OCI-LY7 (cell line): ENCODE results near the gene KLHDC9. TPM values are rescaled to one million over a fixed set of nuclear protein-coding genes. Genes with fewer than 3 reads are reported as not detected.

ENCODE experiments used
- BruUV-seq: library from RNA; stranded (reverse); fragments of 400-500 nt; replicated peaks from 2 replicates; lab custom pipeline; 2021; lab: Mats Ljungman, UMichigan
- CTCF ChIA-PET: fragments of 300-600 bp; sonication (Branson Sonifier 250); formaldehyde crosslinking; loops from one replicate; lab custom pipeline; 2022; ENCODE audit warnings: antibody characterized with exemption; ENCODE audit not compliant: unreplicated experiment; lab: Charles Lee
- POLR2A ChIA-PET: fragments of 300-600 bp; sonication (Branson Sonifier 250); formaldehyde crosslinking; loops from one replicate; lab custom pipeline; 2022; ENCODE audit warnings: antibody characterized with exemption; lab: Charles Lee
- DNase-seq: peaks from one replicate; pipeline ENCODE4 v3.0.0-alpha.2; 2015; ENCODE audit warnings: low spot score
- H2AFZ ChIP-seq: fragments of 200-600 bp; sonication (generic), shearing (Covaris generic); 2 replicates; pipeline ENCODE4 v1.6.1; 2014; ENCODE audit warnings: mild to moderate bottlenecking, antibody characterized with exemption, low read length, moderate library complexity
- H3K27ac ChIP-seq: fragments of 200-600 bp; sonication (generic); 2 replicates; pipeline ENCODE4 v1.5.1; 2014; ENCODE audit warnings: mixed run types, low read depth, mild to moderate bottlenecking, moderate library complexity, low read length, inconsistent platforms; ENCODE audit not compliant: poor library complexity, severe bottlenecking
- H3K36me3 ChIP-seq: fragments of 200-600 bp; sonication (generic); 2 replicates; pipeline ENCODE4 v1.6.1; 2014; ENCODE audit warnings: mild to moderate bottlenecking, antibody characterized with exemption, low read length, moderate library complexity, mixed read lengths; ENCODE audit not compliant: insufficient read depth
- H3K4me1 ChIP-seq: fragments of 200-600 bp; sonication (generic); 2 replicates; pipeline ENCODE4 v1.5.1; 2014; ENCODE audit warnings: mild to moderate bottlenecking, low read length; ENCODE audit not compliant: insufficient read depth, poor library complexity, severe bottlenecking
- H3K4me2 ChIP-seq: fragments of 200-600 bp; sonication (generic); 2 replicates; pipeline ENCODE4 v1.6.1; 2014; ENCODE audit warnings: mild to moderate bottlenecking, low read length
- H3K4me3 ChIP-seq: fragments of 200-600 bp; sonication (generic); 2 replicates; pipeline ENCODE4 v1.5.1; 2014; ENCODE audit warnings: mild to moderate bottlenecking, low read depth, low read length; ENCODE audit not compliant: poor library complexity, severe bottlenecking
- H3K79me2 ChIP-seq: fragments of 200-600 bp; sonication (generic); 2 replicates; pipeline ENCODE4 v1.6.1; 2016; ENCODE audit warnings: low read depth, mild to moderate bottlenecking, low read length, moderate library complexity, mixed read lengths; ENCODE audit not compliant: insufficient read depth
- H3K9me2 ChIP-seq: fragments of 200-600 bp; sonication (generic); 2 replicates; pipeline ENCODE4 v1.6.1; 2016; ENCODE audit warnings: mild to moderate bottlenecking, low read length, mixed read lengths; ENCODE audit not compliant: insufficient read depth
- H3K9me3 ChIP-seq: fragments of 200-600 bp; sonication (generic); 2 replicates; pipeline ENCODE4 v1.6.1; 2014; ENCODE audit warnings: mild to moderate bottlenecking, mixed run types, low read length, mixed read lengths
- H4K20me1 ChIP-seq: fragments of 200-600 bp; sonication (generic); 2 replicates; pipeline ENCODE4 v1.6.1; 2014; ENCODE audit warnings: mild to moderate bottlenecking, antibody characterized with exemption, low read length, moderate library complexity, mixed read lengths; ENCODE audit not compliant: insufficient read depth
- EZH2phosphoT487 ChIP-seq: fragments of 200-600 bp; sonication (generic); IDR thresholded peaks from 2 replicates; pipeline ENCODE4 v1.6.1; 2018; ENCODE audit warnings: low read depth, borderline replicate concordance, mild to moderate bottlenecking, mixed run types, antibody characterized with exemption, low read length, moderate library complexity, mixed read lengths
- intact Hi-C: fragments of 100-400 bp; cut with micrococcal nuclease; formaldehyde crosslinking; loops from one replicate; pipeline ENCODE4 v1.10.0; 2022; ENCODE audit not compliant: unreplicated experiment
- total RNA-seq, 2 experiments: library from RNA; depleted of rRNA in 1 of 2; stranded (reverse); fragments of >200 nt in 1 of 2; shearing (Covaris generic) in 1 of 2; gene quantifications; 2 replicates each; pipeline ENCODE4 v1.2.3, GENCODE V29; 2014 to 2022
- TF ChIP-seq, protein P1 (sequence below): fragments of 200-600 bp; sonication (generic); conservative IDR thresholded peaks from 2 replicates; pipeline ENCODE4 v1.5.1; 2014; ENCODE audit warnings: mild to moderate bottlenecking, antibody characterized with exemption, low read length, moderate library complexity, mixed read lengths

Gene KLHDC9
- total RNA-seq, 2 experiments from 2014 or later, result 0.95 to 1.3 TPM

DNA sequence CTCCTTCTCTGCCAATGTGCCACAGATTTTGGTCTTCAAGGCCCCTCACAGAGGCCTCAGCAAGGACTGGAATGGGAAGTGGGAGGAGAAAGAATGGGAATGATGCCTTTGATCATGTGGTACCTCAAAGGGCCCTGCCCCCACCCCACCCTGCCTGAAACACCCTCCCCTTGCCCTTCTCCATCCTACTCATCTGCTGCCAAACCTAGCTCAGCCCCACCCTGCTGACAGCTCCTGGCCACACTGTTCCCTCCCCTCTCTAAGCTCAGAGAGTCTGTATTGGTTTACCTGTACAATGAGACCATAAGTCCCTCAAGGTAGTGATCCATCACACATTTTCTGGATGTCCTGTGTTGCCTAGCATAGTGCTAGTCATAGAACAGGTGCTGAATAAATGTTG, 21.8 kb upstream of the KLHDC9 start:
- ChIA-PET CTCF (no interaction called here), POLR2A (interaction anchor here (0.7 to 1.3 kb wide), 3 partner anchors 8 to 78 kb away, joined by 3 to 5 read pairs (median 3); no protein-coding TSS in a partner anchor)
- intact Hi-C loops, result no loop called here
- Histone ChIP-seq H4K20me1 (no peaks in the 10 kb centered on the region), H3K4me2 (no peak overlapping the region), H3K9me3 (no peaks in the 10 kb centered on the region), H3K27ac (no peak overlapping the region), H3K4me3 (no peak overlapping the region), H3K79me2 (no peaks in the 10 kb centered on the region), H3K36me3 (no peaks in the 10 kb centered on the region), H3K9me2 (no peaks in the 10 kb centered on the region), H2AFZ (no peak overlapping the region), H3K4me1 (peaks cover under 1% of the 10 kb centered on the region)
- no peak for DNase-seq
- BruUV-seq, result no TSS peak
- TF ChIP-seq, protein P1, sequence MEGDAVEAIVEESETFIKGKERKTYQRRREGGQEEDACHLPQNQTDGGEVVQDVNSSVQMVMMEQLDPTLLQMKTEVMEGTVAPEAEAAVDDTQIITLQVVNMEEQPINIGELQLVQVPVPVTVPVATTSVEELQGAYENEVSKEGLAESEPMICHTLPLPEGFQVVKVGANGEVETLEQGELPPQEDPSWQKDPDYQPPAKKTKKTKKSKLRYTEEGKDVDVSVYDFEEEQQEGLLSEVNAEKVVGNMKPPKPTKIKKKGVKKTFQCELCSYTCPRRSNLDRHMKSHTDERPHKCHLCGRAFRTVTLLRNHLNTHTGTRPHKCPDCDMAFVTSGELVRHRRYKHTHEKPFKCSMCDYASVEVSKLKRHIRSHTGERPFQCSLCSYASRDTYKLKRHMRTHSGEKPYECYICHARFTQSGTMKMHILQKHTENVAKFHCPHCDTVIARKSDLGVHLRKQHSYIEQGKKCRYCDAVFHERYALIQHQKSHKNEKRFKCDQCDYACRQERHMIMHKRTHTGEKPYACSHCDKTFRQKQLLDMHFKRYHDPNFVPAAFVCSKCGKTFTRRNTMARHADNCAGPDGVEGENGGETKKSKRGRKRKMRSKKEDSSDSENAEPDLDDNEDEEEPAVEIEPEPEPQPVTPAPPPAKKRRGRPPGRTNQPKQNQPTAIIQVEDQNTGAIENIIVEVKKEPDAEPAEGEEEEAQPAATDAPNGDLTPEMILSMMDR, result no peak
- TF ChIP-seq EZH2phosphoT487, result no peak

DNA sequence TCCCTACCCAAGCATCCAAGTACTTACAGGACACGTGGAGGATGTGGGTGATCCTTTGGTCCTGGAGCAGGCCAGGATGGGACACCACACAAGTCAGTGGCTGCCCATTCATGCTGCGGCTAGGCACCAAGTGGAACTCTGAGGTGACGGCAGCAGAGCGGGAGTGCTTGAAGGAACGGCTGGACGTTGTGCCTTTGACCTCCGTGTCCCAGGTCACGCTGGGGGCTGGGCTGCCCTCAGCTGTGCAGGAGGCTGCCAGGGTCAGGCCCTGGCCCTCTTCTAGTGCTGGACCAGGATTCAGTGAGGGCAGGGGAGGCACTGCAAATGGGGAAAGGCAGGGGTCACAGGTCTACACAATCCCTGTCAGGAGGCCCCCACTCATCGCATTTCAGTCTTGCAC, 20.7 kb upstream of the KLHDC9 start:
- H4K20me1 ChIP-seq, result no peaks in the 10 kb centered on the region
- no peak overlapping the region for H2AFZ ChIP-seq
- H3K4me1 ChIP-seq, result no peaks in the 10 kb centered on the region
- POLR2A ChIA-PET, result interaction anchor here (1.0 to 1.3 kb wide), 2 partner anchors 9 to 77 kb away, joined by 3 to 5 read pairs; no protein-coding TSS in a partner anchor
- no peak for DNase-seq
- no peaks in the 10 kb centered on the region for H3K36me3 ChIP-seq
- H3K4me2 ChIP-seq, result no peak overlapping the region
- no peak overlapping the region for H3K27ac ChIP-seq
- TF ChIP-seq EZH2phosphoT487, result no peak
- H3K9me3 ChIP-seq, result no peaks in the 10 kb centered on the region
- H3K79me2 ChIP-seq, result no peaks in the 10 kb centered on the region
- intact Hi-C loops, result no loop called here
- BruUV-seq, result no TSS peak
- CTCF ChIA-PET, result no interaction called here
- H3K4me3 ChIP-seq, result no peak overlapping the region
- no peaks in the 10 kb centered on the region for H3K9me2 ChIP-seq

DNA sequence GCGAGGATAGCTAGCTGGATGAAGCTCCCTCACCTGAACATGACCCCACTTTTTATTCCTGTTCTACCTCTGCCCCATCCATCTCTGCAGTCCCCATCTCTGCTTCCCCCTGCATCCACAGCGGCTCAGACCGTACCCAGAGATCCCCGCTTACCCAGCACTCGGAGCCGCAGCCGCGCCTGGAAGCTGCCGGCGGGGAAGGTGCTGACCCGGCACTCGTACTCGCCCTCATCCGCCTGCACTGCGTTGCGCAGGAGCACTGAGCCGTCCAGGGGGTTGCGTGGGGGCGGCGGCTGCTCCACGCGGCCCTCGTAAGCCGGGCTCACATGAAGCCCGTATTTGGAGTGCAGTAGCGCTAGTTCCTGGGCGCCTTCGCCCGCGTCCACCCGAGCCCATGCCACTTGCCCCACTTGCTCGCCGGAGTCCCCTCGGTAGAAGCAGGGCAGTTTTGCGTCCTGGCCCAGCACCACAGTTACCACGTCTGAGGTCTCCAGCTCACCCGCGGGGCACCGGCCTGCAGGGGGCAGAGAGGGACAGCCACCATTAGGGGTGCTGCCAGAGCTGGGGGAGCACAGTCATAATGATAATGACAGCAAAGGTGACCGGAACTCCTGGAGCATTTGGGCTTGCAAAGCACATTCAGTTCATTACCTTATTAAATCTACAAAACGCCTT, 18.6 kb upstream of the KLHDC9 start:
- ChIA-PET POLR2A (interaction anchor here (0.6 kb wide), 1 partner anchor 63 kb away, joined by 3 read pairs; no protein-coding TSS in a partner anchor), CTCF (no interaction called here)

More for the DNA sequence above, 18.6 kb upstream of the KLHDC9 start:
- H3K4me3 ChIP-seq, result no peak overlapping the region
- no peaks in the 10 kb centered on the region for H4K20me1 ChIP-seq
- H3K27ac ChIP-seq, result no peak overlapping the region
- no peak for DNase-seq
- H3K4me1 ChIP-seq, result no peaks in the 10 kb centered on the region
- no peaks in the 10 kb centered on the region for H3K9me2 ChIP-seq
- H3K79me2 ChIP-seq, result no peaks in the 10 kb centered on the region
- intact Hi-C loops, result no loop called here
- H3K9me3 ChIP-seq, result no peaks in the 10 kb centered on the region
- no TSS peak for BruUV-seq
- H3K36me3 ChIP-seq, result no peaks in the 10 kb centered on the region
- H2AFZ ChIP-seq, result no peak overlapping the region
- TF ChIP-seq EZH2phosphoT487, result no peak
- TF ChIP-seq, protein P1, result 0 out of 2 replicates have a peak, but pooled peaks have one; percentile 19
- H3K4me2 ChIP-seq, result no peak overlapping the region
